K562 (cell line): ENCODE measurements around the gene ADPRH. TPM values are rescaled to one million over a fixed set of nuclear protein-coding genes. Genes with fewer than 3 reads are reported as not detected.

Experiments
- BCL6 ChIP-seq: fragments of 250-450 bp; sonication (Bioruptor Pico); IDR thresholded peaks from 2 replicates; pipeline ENCODE4 v1.4.0; 2020
- DACH1 ChIP-seq: fragments of 450-650 bp; IDR thresholded peaks from 2 replicates; pipeline ENCODE4 v1.6.1; 2018; ENCODE audit not compliant: partially characterized antibody
- DPF2 ChIP-seq: fragments of 450-650 bp; IDR thresholded peaks from 2 replicates; pipeline ENCODE4 v1.6.1; 2016
- MAFK ChIP-seq: IDR thresholded peaks from 2 replicates; pipeline ENCODE4 v1.6.1; 2011; ENCODE audit warnings: low read length, improper control_type of control experiment
- MIER1 ChIP-seq: fragments of 450-650 bp; IDR thresholded peaks from 2 replicates; pipeline ENCODE4 v1.6.1; 2016; ENCODE audit warnings: antibody characterized with exemption, mild to moderate bottlenecking, low read depth
- NBN ChIP-seq: fragments of 450-650 bp; IDR thresholded peaks from 2 replicates; pipeline ENCODE4 v1.6.1; 2016; ENCODE audit warnings: low read depth, mild to moderate bottlenecking
- NEUROD1 ChIP-seq: fragments of 150-350 bp; IDR thresholded peaks from 2 replicates; pipeline ENCODE4 v1.6.1; 2014; ENCODE audit warnings: borderline replicate concordance, low read length, low read depth; ENCODE audit not compliant: partially characterized antibody
- NFE2 ChIP-seq: IDR thresholded peaks from 2 replicates; pipeline ENCODE4 v1.6.1; 2014; ENCODE audit warnings: antibody characterized with exemption, low read depth
- POLR3G ChIP-seq: IDR thresholded peaks from 2 replicates; pipeline ENCODE4 v1.6.1; 2011; ENCODE audit not compliant: insufficient read length, insufficient replicate concordance; ENCODE audit errors: extremely low read depth
- SAP30 ChIP-seq: fragments of 200-600 bp; sonication (generic); IDR thresholded peaks from 2 replicates; pipeline ENCODE4 v1.6.1; 2012; ENCODE audit warnings: borderline replicate concordance, low read depth, mild to moderate bottlenecking, moderate library complexity, low read length, control low read depth, inconsistent platforms; ENCODE audit not compliant: insufficient read depth, poor library complexity, severe bottlenecking
- SIX5 ChIP-seq, 2 experiments: IDR thresholded peaks; 2 replicates each; pipeline ENCODE4 v1.6.1; 2011; ENCODE audit warnings: low read length in 2 of 2, borderline replicate concordance in 1 of 2, low read depth in 1 of 2, mild to moderate bottlenecking in 1 of 2, moderate library complexity in 1 of 2; ENCODE audit not compliant: insufficient read depth in 1 of 2
- TAL1 ChIP-seq: fragments of 450-650 bp; IDR thresholded peaks from 2 replicates; pipeline ENCODE4 v1.6.1; 2016; ENCODE audit warnings: mild to moderate bottlenecking
- XRCC4 ChIP-seq: IDR thresholded peaks from one replicate; pipeline ENCODE4 v1.6.1; 2011; ENCODE audit not compliant: insufficient read depth, insufficient read length; ENCODE audit errors: extremely low read depth
- polyA plus RNA-seq, 8 experiments: library from polyadenylated mRNA; depleted of rRNA in 4 of 8; stranded (reverse) in 5 of 8; unstranded in 3 of 8; fragments of >200 nt; fragmentation: Nextera tagmentation in 2 of 8; fragmentation: Illumina TruSeq in 1 of 8; extraction: Ambion mirVana in 2 of 8; extraction: Trizol in 1 of 8; gene quantifications; 2 replicates each; pipeline versions ENCODE4 v1.2.1 to v1.2.3, GENCODE V29; 2011 to 2014; ENCODE audit warnings: inconsistent platforms in 1 of 8, missing spikeins in 1 of 8
- total RNA-seq, 7 experiments: library from RNA; depleted of rRNA in 6 of 7; stranded (reverse); fragments of >200 nt in 6 of 7; fragmentation: Illumina TruSeq in 2 of 7; extraction: Trizol in 2 of 7; gene quantifications; 2 replicates each; pipeline versions ENCODE4 v1.2.1 to v1.2.3, GENCODE V29; 2011 to 2021; ENCODE audit warnings: low replicate concordance in 1 of 7
- TF ChIP-seq, protein P1 (sequence below): fragments of 200-800 bp; sonication (Bioruptor generic); IDR thresholded peaks from 2 replicates; pipeline ENCODE4 v1.6.1; 2017; ENCODE audit warnings: missing genetic modification characterization, missing compliant biosample characterization
- TF ChIP-seq, protein P2 (sequence below): fragments of 250-450 bp; sonication (Bioruptor Pico); IDR thresholded peaks from 2 replicates; pipeline ENCODE4 v1.8.0; 2022; ENCODE audit warnings: inconsistent platforms
- TF ChIP-seq, protein P3 (sequence below): fragments of 450-650 bp; conservative IDR thresholded peaks from 2 replicates; pipeline ENCODE4 v1.6.1; 2016; ENCODE audit warnings: missing genetic modification characterization, low read depth, mild to moderate bottlenecking, missing compliant biosample characterization, moderate library complexity
- TF ChIP-seq, protein P4 (sequence below), 2 experiments: fragments of 450-650 bp; IDR thresholded peaks; 2 replicates each; pipeline ENCODE4 v1.6.1; 2018; ENCODE audit warnings: mild to moderate bottlenecking in 2 of 2, low read depth in 1 of 2; ENCODE audit not compliant: partially characterized antibody in 2 of 2
- TF ChIP-seq, protein P5 (sequence below): fragments of 250-450 bp; sonication (Bioruptor Pico); IDR thresholded peaks from 2 replicates; pipeline ENCODE4 v1.4.0; 2020; ENCODE audit warnings: mild to moderate bottlenecking

ADPRH gene
- total and polyA plus RNA-seq, 9 of the 15 experiments (the other 6 are each of a cell fraction or from before 2014, with no cell fraction given), result 0.01 to 1.4 (median 0.65) TPM

DNA sequence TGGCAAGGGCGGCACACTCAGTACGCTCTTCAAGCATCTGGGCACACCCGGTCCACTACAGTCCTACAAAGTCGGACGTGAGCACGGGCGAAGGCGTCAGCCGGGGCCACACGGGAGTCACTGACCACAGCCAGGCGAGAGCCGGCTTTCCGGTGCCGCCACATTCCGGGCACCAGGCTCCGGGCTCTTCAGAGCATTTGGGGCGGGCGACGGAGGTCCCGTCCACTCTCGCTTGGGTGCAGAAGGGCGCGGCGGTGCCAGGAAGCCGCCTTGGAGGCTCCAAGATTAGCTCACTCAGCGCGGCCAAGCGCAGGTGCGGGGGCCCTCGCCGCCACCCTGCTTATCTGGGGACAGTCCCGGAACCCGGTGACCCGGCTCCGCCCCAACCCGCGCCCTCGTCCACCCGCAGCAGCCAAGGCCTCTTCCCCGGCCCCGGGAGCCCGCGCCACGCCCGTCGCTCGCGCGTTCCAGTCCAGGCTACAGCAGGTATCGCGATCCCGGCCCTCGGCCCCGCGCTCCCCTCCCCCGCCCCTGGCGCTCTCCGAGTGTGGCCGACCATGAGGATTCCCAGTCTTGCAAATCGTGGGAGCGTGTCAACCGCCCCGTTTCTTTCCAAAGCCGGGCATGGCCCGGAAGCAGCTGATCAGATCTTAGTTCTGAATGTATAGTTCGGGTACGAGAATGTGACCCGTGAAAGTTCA, at the start of gene ADPRH (continued):
- TF ChIP-seq MAFK, result no peak
- no peak for TF ChIP-seq XRCC4
- no peak for TF ChIP-seq MIER1
- TF ChIP-seq TAL1, result no peak
- TF ChIP-seq DACH1, result no peak
- TF ChIP-seq, protein P1, sequence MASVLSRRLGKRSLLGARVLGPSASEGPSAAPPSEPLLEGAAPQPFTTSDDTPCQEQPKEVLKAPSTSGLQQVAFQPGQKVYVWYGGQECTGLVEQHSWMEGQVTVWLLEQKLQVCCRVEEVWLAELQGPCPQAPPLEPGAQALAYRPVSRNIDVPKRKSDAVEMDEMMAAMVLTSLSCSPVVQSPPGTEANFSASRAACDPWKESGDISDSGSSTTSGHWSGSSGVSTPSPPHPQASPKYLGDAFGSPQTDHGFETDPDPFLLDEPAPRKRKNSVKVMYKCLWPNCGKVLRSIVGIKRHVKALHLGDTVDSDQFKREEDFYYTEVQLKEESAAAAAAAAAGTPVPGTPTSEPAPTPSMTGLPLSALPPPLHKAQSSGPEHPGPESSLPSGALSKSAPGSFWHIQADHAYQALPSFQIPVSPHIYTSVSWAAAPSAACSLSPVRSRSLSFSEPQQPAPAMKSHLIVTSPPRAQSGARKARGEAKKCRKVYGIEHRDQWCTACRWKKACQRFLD, result peak; percentile 61; the same call in 1 of the 2 replicates
- no peak for TF ChIP-seq NBN
- TF ChIP-seq SIX5 (IDR thresholded peaks at IDR 0.05; ENCODE audit: borderline replicate concordance in 1 of 2, insufficient read depth in 1 of 2, low read depth in 1 of 2, low read length in 2 of 2), result no peak
- TF ChIP-seq, protein P2, sequence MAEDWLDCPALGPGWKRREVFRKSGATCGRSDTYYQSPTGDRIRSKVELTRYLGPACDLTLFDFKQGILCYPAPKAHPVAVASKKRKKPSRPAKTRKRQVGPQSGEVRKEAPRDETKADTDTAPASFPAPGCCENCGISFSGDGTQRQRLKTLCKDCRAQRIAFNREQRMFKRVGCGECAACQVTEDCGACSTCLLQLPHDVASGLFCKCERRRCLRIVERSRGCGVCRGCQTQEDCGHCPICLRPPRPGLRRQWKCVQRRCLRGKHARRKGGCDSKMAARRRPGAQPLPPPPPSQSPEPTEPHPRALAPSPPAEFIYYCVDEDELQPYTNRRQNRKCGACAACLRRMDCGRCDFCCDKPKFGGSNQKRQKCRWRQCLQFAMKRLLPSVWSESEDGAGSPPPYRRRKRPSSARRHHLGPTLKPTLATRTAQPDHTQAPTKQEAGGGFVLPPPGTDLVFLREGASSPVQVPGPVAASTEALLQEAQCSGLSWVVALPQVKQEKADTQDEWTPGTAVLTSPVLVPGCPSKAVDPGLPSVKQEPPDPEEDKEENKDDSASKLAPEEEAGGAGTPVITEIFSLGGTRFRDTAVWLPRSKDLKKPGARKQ, result no peak
- no peak for TF ChIP-seq DPF2
- no peak for TF ChIP-seq BCL6
- TF ChIP-seq SAP30, result no peak
- TF ChIP-seq POLR3G, result no peak
- TF ChIP-seq, protein P3, sequence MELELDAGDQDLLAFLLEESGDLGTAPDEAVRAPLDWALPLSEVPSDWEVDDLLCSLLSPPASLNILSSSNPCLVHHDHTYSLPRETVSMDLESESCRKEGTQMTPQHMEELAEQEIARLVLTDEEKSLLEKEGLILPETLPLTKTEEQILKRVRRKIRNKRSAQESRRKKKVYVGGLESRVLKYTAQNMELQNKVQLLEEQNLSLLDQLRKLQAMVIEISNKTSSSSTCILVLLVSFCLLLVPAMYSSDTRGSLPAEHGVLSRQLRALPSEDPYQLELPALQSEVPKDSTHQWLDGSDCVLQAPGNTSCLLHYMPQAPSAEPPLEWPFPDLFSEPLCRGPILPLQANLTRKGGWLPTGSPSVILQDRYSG, result no peak
- TF ChIP-seq NEUROD1, result no peak
- TF ChIP-seq, protein P4, sequence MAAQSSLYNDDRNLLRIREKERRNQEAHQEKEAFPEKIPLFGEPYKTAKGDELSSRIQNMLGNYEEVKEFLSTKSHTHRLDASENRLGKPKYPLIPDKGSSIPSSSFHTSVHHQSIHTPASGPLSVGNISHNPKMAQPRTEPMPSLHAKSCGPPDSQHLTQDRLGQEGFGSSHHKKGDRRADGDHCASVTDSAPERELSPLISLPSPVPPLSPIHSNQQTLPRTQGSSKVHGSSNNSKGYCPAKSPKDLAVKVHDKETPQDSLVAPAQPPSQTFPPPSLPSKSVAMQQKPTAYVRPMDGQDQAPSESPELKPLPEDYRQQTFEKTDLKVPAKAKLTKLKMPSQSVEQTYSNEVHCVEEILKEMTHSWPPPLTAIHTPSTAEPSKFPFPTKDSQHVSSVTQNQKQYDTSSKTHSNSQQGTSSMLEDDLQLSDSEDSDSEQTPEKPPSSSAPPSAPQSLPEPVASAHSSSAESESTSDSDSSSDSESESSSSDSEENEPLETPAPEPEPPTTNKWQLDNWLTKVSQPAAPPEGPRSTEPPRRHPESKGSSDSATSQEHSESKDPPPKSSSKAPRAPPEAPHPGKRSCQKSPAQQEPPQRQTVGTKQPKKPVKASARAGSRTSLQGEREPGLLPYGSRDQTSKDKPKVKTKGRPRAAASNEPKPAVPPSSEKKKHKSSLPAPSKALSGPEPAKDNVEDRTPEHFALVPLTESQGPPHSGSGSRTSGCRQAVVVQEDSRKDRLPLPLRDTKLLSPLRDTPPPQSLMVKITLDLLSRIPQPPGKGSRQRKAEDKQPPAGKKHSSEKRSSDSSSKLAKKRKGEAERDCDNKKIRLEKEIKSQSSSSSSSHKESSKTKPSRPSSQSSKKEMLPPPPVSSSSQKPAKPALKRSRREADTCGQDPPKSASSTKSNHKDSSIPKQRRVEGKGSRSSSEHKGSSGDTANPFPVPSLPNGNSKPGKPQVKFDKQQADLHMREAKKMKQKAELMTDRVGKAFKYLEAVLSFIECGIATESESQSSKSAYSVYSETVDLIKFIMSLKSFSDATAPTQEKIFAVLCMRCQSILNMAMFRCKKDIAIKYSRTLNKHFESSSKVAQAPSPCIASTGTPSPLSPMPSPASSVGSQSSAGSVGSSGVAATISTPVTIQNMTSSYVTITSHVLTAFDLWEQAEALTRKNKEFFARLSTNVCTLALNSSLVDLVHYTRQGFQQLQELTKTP (IDR thresholded peaks at IDR 0.05; ENCODE audit: low read depth in 1 of 2, partially characterized antibody in 2 of 2), result no peak
- TF ChIP-seq, protein P5, sequence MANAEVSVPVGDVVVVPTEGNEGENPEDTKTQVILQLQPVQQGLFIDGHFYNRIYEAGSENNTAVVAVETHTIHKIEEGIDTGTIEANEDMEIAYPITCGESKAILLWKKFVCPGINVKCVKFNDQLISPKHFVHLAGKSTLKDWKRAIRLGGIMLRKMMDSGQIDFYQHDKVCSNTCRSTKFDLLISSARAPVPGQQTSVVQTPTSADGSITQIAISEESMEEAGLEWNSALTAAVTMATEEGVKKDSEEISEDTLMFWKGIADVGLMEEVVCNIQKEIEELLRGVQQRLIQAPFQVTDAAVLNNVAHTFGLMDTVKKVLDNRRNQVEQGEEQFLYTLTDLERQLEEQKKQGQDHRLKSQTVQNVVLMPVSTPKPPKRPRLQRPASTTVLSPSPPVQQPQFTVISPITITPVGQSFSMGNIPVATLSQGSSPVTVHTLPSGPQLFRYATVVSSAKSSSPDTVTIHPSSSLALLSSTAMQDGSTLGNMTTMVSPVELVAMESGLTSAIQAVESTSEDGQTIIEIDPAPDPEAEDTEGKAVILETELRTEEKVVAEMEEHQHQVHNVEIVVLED (CRISPR knock-in tag), result no peak
- TF ChIP-seq NFE2, result no peak
